ENCODE data around the gene DNM3.
A peak's percentile ranks its signal among the peaks of the same experiment; 100 is the strongest.

DNM3 gene

GRCh38 chr1:172443666-172444453 lies 602.6 kb downstream of the DNM3 start, which contains the start of gene PIGC:
PIGC (minus strand) TSS chr1:172444069; CDS start chr1:172442622, 1,447 bp downstream.
- no peak for DNase-seq (ENCODE audit: low read depth)
- H3K4me3 ChIP-seq (ENCODE audit: low read length), result peak within 1 kb of the TSS; percentile 90
- peak; percentile 93 for TF ChIP-seq CTCF (conservative IDR thresholded peaks at IDR 0.05; ENCODE audit: low read depth, low read length)

GRCh38 chr1:172446547-172446946 lies 605.2 kb downstream of the DNM3 start:
- no peak overlapping the region for H3K4me3 ChIP-seq (ENCODE audit: low read length)
- no peak for TF ChIP-seq CTCF (conservative IDR thresholded peaks at IDR 0.05; ENCODE audit: low read depth, low read length)
- no peak for DNase-seq (ENCODE audit: low read depth)

GRCh38 chr1:172447641-172448040 lies 606.3 kb downstream of the DNM3 start:
- TF ChIP-seq CTCF (conservative IDR thresholded peaks at IDR 0.05; ENCODE audit: low read depth, low read length), result no peak

GRCh38 chr1:172448995-172449584 lies 607.8 kb downstream of the DNM3 start:
- no peak for TF ChIP-seq CTCF (conservative IDR thresholded peaks at IDR 0.05; ENCODE audit: low read depth, low read length)
- DNase-seq (ENCODE audit: low read depth), result no peak
- H3K4me3 ChIP-seq (ENCODE audit: low read length), result no peak overlapping the region

More at GRCh38 chr1:172447641-172448040, 606.3 kb downstream of the DNM3 start:
- no peak for DNase-seq (ENCODE audit: low read depth)
- H3K4me3 ChIP-seq (ENCODE audit: low read length), result no peak overlapping the region

GRCh38 chr1:172449585-172450523 lies 608.6 kb downstream of the DNM3 start:
- peak; percentile 92 for TF ChIP-seq CTCF (conservative IDR thresholded peaks at IDR 0.05; ENCODE audit: low read depth, low read length)
- DNase-seq (ENCODE audit: low read depth), result no peak
- H3K4me3 ChIP-seq (ENCODE audit: low read length), result no peak overlapping the region

GRCh38 chr1:172450524-172450885 lies 609.2 kb downstream of the DNM3 start:
- H3K4me3 ChIP-seq (ENCODE audit: low read length), result no peak overlapping the region
- no peak for DNase-seq (ENCODE audit: low read depth)
- TF ChIP-seq CTCF (conservative IDR thresholded peaks at IDR 0.05; ENCODE audit: low read depth, low read length), result no peak
